ENCODE measurements around the gene HSD17B12. TPM values are rescaled to one million over a fixed set of nuclear protein-coding genes. Genes with fewer than 3 reads are reported as not detected.
A peak's percentile ranks its signal among the peaks of the same experiment; 100 is the strongest.

HSD17B12 gene
- total and polyA plus RNA-seq, 2 of the 13 experiments (the other 11 are each of a cell fraction or from before 2014, with no cell fraction given): 50.3 to 117 TPM

GRCh38 chr11:43880640-43881159 lies 200.2 kb downstream of the HSD17B12 start, which contains the start of gene ALKBH3 (continued):
- TF ChIP-seq ZNF343 (CRISPR knock-in tag; IDR thresholded peaks at IDR 0.05): 0 out of 2 replicates have a peak, but pooled peaks have one; percentile 34
- no peak for TF ChIP-seq ZNF7 (CRISPR knock-in tag; IDR thresholded peaks at IDR 0.05)
- TF ChIP-seq ZBTB8A (CRISPR knock-in tag; IDR thresholded peaks at IDR 0.05; ENCODE audit: borderline replicate concordance, low read depth): no peak
- no peak for TF ChIP-seq TRIM22 (IDR thresholded peaks at IDR 0.05)
- TF ChIP-seq ZNF761 (CRISPR knock-in tag; conservative IDR thresholded peaks at IDR 0.05): peak; percentile 92
- 0 out of 2 replicates have a peak, but pooled peaks have one; percentile 70 for TF ChIP-seq THAP8 (CRISPR knock-in tag; IDR thresholded peaks at IDR 0.05; ENCODE audit: borderline replicate concordance)
- TF ChIP-seq, protein P1, sequence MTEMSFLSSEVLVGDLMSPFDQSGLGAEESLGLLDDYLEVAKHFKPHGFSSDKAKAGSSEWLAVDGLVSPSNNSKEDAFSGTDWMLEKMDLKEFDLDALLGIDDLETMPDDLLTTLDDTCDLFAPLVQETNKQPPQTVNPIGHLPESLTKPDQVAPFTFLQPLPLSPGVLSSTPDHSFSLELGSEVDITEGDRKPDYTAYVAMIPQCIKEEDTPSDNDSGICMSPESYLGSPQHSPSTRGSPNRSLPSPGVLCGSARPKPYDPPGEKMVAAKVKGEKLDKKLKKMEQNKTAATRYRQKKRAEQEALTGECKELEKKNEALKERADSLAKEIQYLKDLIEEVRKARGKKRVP (CRISPR knock-in tag; IDR thresholded peaks at IDR 0.05): peak in 1 of 2 experiments; percentile 65; a peak in 2 of 4 replicates
- peak; percentile 84 for TF ChIP-seq CREB1 (IDR thresholded peaks at IDR 0.05)
- peak; percentile 93 for TF ChIP-seq CREB1 (CRISPR knock-in tag; IDR thresholded peaks at IDR 0.05)
- peak; percentile 92 for TF ChIP-seq KAT7 (CRISPR knock-in tag; IDR thresholded peaks at IDR 0.05; ENCODE audit: borderline replicate concordance)
- TF ChIP-seq, protein P2, sequence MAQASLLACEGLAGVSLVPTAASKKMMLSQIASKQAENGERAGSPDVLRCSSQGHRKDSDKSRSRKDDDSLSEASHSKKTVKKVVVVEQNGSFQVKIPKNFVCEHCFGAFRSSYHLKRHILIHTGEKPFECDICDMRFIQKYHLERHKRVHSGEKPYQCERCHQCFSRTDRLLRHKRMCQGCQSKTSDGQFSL (CRISPR knock-in tag; IDR thresholded peaks at IDR 0.05): no peak
- peak; percentile 83; the same call in 1 of the 2 replicates for TF ChIP-seq ARID2 (CRISPR knock-in tag; IDR thresholded peaks at IDR 0.05; ENCODE audit: borderline replicate concordance)
- no peak for TF ChIP-seq ZKSCAN5 (CRISPR knock-in tag; IDR thresholded peaks at IDR 0.05)
- TF ChIP-seq, protein P3, sequence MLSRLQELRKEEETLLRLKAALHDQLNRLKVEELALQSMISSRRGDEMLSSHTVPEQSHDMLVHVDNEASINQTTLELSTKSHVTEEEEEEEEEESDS (CRISPR knock-in tag; IDR thresholded peaks at IDR 0.05; ENCODE audit: borderline replicate concordance): no peak
- peak; percentile 86 for TF ChIP-seq HDAC2 (CRISPR knock-in tag; IDR thresholded peaks at IDR 0.05)
- no peak for TF ChIP-seq ZNF678 (CRISPR knock-in tag; IDR thresholded peaks at IDR 0.05)
- TF ChIP-seq PAX8 (CRISPR knock-in tag; IDR thresholded peaks at IDR 0.05; ENCODE audit: borderline replicate concordance): peak; percentile 84; the same call in 1 of the 2 replicates
- peak; percentile 66; the same call in 1 of the 2 replicates for TF ChIP-seq RXRA (CRISPR knock-in tag; IDR thresholded peaks at IDR 0.05)
- TF ChIP-seq ZNF350 (CRISPR knock-in tag; IDR thresholded peaks at IDR 0.05; ENCODE audit: borderline replicate concordance, low read depth): peak; percentile 98
- TF ChIP-seq HOXA9 (CRISPR knock-in tag; IDR thresholded peaks at IDR 0.05; ENCODE audit: borderline replicate concordance): peak; percentile 80; the same call in 1 of the 2 replicates
- peak; percentile 40; the same call in 1 of the 2 replicates for TF ChIP-seq ZKSCAN8 (CRISPR knock-in tag; IDR thresholded peaks at IDR 0.05; ENCODE audit: borderline replicate concordance)
- TF ChIP-seq ZKSCAN1 (IDR thresholded peaks at IDR 0.05; ENCODE audit: low read length): no peak; the same call in 1 of the 2 replicates
- peak; percentile 85 for TF ChIP-seq POGK (CRISPR knock-in tag; conservative IDR thresholded peaks at IDR 0.05)
